GM19455 (cell line): Measurements from ENCODE around the gene RBM24.

Source experiments
- ATAC-seq: cut with Tn5 transposase; IDR thresholded peaks from one replicate; pipeline ENCODE4 v1.9.1; 2021; ENCODE audit not compliant: unreplicated experiment

The RBM24 gene

DNA sequence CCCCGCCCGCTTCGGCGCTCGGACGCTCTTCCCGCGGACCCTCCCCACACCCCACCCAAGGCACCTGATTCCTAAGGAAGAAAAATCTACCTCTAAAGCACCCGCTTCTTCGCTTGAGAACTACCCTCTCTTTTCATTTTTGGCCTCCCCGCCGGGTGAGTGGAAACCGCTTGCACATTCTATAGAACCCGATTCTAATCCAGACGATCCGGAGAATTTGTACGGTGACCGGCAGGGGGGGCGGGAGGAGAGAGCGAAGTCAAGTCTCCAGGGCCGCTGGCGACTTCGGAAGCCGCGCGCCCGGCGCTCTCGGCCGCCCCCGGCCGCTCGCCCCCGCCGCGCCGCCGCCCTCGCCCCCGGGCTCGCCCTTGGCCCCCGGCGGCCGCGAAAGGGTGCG is at the start of gene RBM24:
TSS of gene RBM24 (plus strand) at position 262 of the 397 bp plus-strand sequence. CDS start 221 bp downstream, outside the sequence.
- ATAC-seq: no peak

DNA sequence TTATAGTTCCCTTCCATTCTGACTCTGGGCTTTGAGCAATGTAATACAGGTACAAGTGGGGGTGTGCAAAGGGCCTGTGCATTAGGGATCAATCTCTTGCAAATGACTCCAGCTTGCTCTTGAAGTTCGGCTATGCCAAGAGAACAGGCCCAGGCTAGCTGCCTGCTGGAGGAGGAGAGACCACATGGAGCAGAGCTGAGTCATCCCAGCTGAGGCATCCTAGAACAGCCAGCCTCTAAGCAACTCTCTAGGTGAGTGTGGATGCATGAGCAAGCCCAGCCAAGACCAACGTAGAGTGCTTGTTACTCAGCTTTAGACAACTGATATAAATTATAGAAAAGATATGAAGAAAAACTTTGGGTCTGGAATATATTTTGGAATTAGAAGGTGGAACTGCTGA is 47.6 kb upstream of the RBM24 start:
- ATAC-seq: no peak

GRCh38 chr6:17237246-17237645 is 43.9 kb upstream of the RBM24 start:
- ATAC-seq: no peak

DNA sequence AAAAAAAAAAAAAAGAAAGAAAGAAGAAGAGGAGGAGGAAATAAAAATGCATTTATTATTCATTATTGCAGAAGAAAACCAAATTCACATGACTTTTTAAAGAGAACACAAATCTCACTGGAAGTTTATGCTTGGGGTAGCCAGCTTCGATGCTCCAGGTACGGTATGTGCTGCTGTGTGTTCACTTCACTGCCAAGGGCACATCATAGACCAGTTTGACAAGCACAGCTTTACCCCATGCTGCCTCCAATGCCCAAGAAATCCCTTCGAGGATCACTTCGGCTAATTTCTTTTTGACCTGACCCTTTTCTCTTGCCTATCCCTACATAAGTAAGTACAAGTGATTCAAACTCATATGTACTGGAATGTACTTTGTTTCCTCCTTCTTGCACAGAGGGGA is 41.9 kb upstream of the RBM24 start:
- ATAC-seq: no peak

DNA sequence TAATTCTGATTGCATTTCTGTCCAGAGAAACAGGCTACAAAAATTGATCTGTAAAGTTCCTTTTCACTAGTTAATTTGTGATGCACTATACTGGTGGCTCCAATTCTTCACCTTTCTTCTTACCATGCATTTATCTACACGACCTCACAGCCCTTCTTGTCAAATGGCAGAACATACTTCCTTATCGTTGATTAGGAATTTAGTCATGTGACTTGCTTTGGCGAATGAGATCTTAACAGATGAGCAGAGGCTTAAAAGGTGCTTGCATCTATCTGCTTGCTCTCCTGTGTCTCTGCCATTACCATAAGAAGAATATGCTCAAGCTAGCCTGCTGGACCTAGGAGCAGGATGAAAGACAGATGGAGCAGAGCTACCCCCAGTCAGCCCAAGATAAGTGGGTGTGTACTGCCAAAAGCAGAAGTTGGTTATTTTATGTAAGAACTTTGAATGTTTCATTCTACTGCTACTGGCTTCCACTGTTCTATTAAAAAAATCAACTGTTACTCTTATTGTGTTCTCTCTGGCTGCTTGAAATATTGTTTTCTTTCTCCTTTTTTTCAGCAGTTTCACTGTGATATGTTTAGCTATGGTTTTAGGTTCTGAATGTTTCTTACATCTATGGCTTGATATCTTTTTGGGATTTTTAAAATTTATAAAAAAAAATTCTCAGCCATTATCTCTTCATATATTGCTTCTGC is 40.2 kb upstream of the RBM24 start:
- no peak for ATAC-seq

DNA sequence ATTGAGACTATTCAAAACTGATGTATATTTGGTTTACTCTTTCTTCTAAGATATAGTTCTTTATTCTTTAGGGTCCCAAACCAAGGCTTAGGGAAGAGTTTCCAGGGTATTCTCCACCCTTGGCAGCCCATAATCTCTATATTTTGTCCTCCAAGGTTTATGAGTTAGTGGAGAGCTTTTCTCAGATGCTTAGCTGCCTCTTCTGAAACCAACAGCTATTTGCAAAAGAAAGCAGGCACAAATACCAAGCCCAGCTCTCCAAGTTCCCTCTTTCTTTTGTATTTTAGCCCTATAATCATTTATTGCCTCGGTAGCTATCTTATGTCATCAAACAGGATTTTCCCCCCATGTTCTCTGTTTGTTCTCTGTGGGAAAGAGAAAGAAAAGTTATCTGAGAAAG is 39.1 kb upstream of the RBM24 start:
- no peak for ATAC-seq

GRCh38 chr6:17250237-17250636 is 30.9 kb upstream of the RBM24 start:
- ATAC-seq: no peak

GRCh38 chr6:17251953-17252352 is 29.2 kb upstream of the RBM24 start:
- no peak for ATAC-seq

DNA sequence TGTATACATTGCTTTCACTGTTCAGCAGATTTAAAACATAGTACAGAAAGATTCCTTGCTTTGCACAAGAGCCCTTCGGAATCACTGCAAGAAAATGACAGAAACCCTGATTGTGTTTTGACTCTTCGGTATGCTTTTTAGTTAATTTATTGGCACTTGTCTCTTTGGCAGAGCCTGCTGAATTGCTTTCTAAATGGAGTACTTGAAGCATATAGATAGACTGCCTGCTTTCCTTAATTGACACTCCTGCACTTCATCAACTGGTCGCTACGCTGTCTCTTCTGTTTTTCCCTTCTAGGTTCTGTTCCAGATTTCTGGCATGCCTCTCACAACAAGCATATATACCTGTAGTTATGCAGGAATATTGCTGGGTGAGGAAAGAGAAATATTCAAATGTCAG is 22.4 kb upstream of the RBM24 start:
- ATAC-seq: no peak

GRCh38 chr6:17265570-17265969 is 15.6 kb upstream of the RBM24 start:
- no peak for ATAC-seq

DNA sequence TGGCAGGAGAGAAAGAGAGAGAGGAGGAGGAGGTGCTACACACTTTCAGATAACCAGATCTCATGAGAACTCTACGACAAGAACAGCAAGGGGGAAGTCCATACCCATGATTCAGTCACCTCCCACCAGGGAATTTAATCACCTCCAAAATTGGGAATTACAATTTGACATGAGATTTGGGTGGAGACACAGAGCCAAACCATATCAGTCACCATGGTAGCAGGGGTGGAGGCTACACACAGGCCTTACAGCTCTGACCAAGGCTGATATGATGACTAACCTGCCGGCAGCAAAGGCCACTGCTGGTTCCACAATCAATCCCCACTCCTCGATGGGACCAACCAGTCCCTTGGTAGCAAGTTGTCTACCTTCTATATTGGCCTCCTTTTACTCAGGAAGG is 13.6 kb upstream of the RBM24 start:
- no peak for ATAC-seq

GRCh38 chr6:17268114-17268513 is 13.0 kb upstream of the RBM24 start:
- ATAC-seq: no peak

GRCh38 chr6:17269840-17270239 is 11.3 kb upstream of the RBM24 start:
- ATAC-seq: no peak

DNA sequence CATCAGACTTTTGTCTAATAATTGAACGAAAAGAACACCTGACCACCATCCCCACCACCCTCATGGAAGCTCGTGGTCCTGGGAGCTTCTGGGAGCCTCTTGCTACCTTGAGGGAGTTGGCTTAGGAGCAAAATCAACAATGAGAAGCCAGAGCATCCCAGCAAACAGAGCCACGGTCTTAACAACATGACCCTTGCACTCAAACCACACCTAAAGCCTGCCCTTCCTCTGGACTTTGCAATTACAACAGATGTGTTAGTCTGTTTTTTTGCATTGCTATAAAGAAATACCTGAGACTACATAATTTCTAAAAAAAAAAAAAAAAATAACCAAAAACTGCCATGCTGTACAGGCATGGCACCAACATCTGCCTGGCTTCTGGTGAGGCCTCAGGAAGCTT is 9.5 kb upstream of the RBM24 start:
- ATAC-seq: no peak

GRCh38 chr6:17276766-17277165 is 4.4 kb upstream of the RBM24 start:
- no peak for ATAC-seq

- no peak for ATAC-seq
Observed at GRCh38 chr6:17277256-17277655, 3.9 kb upstream of the RBM24 start.

- no peak for ATAC-seq
Observed at GRCh38 chr6:17278289-17279063, 2.7 kb upstream of the RBM24 start.

- no peak for ATAC-seq
Observed at GRCh38 chr6:17280138-17280537, 1.0 kb upstream of the RBM24 start.

DNA sequence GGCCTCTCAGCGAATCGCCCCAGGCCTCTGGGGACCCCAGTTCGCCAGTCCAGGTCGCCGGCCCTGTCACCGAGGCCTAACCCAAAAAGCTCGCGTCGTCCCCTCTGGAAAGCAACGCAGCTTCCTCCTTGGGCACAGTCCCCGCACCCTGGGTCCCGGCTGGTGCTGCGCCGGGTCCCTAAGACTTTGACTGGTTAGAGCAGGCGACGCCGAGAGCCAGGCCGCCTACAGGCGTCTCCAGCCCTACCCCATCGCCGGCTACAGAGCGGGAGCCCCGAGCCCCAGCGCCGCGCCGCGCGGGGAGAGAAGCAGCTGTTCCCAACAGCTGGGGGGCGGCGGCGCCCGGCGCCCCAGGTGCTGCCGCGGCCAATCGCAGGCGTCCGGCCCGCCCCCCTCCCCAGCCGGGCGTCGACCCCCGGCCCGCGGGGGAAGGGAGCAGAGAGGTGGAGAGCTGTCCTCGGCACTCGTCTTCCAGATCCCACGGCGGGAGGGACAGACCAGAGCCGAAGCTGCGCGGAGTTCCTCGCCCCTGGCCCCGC is 540 bp upstream of the RBM24 start:
- no peak for ATAC-seq

DNA sequence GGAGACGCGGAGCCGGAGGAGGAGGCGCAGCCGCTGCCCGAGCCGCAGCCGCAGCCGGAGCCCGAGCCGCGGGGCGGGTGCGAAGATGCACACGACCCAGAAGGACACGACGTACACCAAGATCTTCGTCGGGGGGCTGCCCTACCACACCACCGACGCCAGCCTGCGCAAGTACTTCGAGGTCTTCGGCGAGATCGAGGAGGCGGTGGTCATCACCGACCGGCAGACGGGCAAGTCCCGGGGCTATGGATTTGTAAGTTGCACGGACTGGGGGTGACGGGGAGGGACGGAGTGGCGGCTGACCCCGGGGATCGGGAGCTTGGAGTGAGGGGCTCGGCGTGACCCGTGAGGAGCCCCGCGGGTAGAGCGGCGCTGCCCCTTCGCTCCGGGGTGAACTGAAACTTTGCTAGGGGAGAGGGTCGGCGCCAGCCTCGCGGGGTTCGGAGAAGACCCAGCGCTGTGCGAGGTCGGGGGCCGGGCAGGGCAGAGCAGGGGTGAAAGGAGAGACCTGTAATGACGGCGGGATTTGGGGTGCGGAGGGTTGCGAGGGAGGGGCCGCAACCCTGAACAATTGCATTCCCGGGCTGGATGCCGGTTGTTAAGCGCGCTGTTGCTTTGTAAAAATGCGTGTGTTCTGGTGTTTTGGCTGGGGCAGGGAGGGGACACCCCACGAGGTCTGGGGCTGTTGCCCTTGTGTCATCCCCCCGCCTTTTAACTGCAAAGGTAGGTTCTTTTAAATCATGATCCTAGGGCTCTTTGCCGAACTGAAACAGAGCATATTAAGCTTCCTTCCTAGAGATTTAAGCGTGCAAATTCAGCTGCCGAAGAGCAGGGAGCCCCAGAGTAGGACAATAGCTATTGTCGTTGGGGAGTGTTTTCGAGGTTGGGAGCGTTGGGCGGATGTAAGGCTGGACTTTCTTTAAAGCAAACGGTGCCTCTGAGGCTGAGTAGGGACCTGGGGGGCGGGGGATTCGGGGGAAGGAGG is 628 bp downstream of the RBM24 start:
- ATAC-seq: no peak

GRCh38 chr6:17283074-17283473 is 1.9 kb downstream of the RBM24 start:
- ATAC-seq: no peak
